Epithelial cell of esophagus (primary cell): ENCODE data around the gene COL7A1.

Experiments used
- DNase-seq: peaks from one replicate; pipeline ENCODE4 v3.0.0; 2010; ENCODE audit warnings: low read depth
- H3K4me3 ChIP-seq: 2 replicates; pipeline ENCODE4 v1.5.1; 2011; ENCODE audit warnings: mild to moderate bottlenecking, low read length, control low read depth
- TF ChIP-seq, protein P1 (sequence below): IDR thresholded peaks from 2 replicates; pipeline ENCODE4 v1.5.1; 2011; ENCODE audit warnings: low read depth, mild to moderate bottlenecking, low read length, control low read depth, inconsistent platforms; ENCODE audit not compliant: insufficient read depth; ENCODE audit errors: missing control alignments

COL7A1 gene

GRCh38 chr3:48581621-48582481 is 13.3 kb downstream of the COL7A1 start:
- no peak for DNase-seq
- TF ChIP-seq, protein P1, sequence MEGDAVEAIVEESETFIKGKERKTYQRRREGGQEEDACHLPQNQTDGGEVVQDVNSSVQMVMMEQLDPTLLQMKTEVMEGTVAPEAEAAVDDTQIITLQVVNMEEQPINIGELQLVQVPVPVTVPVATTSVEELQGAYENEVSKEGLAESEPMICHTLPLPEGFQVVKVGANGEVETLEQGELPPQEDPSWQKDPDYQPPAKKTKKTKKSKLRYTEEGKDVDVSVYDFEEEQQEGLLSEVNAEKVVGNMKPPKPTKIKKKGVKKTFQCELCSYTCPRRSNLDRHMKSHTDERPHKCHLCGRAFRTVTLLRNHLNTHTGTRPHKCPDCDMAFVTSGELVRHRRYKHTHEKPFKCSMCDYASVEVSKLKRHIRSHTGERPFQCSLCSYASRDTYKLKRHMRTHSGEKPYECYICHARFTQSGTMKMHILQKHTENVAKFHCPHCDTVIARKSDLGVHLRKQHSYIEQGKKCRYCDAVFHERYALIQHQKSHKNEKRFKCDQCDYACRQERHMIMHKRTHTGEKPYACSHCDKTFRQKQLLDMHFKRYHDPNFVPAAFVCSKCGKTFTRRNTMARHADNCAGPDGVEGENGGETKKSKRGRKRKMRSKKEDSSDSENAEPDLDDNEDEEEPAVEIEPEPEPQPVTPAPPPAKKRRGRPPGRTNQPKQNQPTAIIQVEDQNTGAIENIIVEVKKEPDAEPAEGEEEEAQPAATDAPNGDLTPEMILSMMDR, result no peak
- H3K4me3 ChIP-seq, result no peak overlapping the region

DNA sequence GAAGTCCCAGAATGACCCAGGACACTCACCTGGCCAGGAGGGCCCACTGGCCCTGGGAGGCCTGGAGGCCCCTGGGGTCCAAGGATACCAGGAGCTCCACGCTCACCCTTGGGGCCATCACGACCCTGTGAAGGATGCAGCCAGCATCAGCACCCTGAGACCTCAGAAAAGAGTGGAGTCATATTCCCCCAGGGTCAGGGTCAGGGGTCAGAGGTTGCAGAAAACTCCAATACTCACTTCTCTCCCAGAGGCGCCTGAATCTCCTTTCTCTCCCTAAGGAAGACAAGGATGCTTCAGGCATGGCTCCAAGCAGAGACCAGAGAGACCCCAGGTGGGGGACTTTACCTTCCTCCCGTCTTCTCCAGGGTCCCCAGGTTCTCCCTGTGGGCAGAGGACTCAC is 18.5 kb downstream of the COL7A1 start:
- DNase-seq, result no peak

DNA sequence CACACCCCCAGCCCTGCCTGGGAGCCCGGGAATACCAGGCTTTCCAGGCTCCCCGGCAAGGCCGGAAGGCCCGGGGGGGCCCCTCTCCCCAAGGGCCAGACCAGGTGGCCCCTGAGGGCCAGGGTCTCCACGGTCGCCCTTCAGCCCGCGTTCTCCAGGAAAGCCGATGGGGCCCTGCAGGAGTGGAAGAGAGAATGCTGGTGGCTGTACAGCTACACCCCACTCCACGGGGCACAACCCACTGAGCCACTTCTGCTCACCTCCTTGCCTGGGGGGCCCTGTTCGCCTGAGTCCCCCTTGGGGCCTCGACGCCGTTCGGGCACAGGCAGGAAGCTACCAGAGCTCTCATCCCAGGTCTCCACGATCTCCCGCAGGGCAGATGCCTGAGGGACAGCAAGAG is 19.8 kb downstream of the COL7A1 start:
- no peak for DNase-seq
- no peak overlapping the region for H3K4me3 ChIP-seq
- TF ChIP-seq, protein P1, result no peak

More for the DNA sequence above, 18.5 kb downstream of the COL7A1 start:
- TF ChIP-seq, protein P1, result no peak
- H3K4me3 ChIP-seq, result no peak overlapping the region

DNA sequence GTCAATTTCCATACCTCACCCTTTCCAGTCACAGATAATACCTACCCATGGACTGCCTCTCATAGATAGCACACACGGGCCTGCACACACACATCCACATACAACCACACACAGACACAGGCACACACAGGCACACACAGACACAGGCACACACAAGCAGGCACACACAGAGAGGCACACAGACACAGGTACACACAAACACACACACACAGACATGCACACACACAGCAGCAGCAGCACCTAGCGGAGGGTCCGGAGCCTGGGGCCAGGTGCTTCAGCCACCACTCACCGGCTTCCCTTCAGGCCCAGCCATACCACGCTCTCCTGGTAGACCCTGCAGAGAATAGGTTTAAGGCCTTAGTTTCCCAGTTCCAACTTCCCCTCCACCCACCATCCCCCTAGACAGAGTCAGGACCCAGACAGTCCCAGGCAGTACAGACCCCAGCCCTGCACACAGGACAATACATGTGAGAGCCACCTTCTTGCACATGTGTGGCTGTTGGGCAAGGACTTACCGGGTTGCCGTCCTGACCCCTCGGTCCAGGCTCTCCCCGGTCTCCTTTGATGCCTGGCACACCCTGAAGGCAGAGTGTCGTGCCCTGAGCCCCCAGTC is 21.1 kb downstream of the COL7A1 start:
- DNase-seq, result no peak
- H3K4me3 ChIP-seq, result no peak overlapping the region
- TF ChIP-seq, protein P1, result no peak

DNA sequence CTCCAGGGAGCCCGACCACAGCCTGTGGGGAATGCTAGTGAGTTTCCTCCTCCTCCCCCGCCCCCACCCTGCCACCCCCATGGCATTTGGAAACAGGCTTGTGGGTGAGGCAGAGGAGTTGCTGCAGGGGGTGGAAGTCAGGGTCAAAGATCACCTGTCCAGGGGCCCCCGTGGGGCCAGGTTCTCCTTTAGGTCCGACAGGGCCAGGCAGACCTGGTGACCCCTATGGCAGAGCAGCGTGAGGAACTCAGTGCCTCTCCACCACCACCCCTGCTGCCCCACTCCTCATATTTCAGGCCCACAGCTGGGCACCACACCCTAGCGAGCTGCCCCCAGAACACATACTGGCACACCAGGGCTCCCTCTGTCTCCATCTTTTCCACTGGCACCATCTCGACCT is 22.6 kb downstream of the COL7A1 start:
- TF ChIP-seq, protein P1, result no peak
- no peak for DNase-seq
- H3K4me3 ChIP-seq, result no peak overlapping the region

DNA sequence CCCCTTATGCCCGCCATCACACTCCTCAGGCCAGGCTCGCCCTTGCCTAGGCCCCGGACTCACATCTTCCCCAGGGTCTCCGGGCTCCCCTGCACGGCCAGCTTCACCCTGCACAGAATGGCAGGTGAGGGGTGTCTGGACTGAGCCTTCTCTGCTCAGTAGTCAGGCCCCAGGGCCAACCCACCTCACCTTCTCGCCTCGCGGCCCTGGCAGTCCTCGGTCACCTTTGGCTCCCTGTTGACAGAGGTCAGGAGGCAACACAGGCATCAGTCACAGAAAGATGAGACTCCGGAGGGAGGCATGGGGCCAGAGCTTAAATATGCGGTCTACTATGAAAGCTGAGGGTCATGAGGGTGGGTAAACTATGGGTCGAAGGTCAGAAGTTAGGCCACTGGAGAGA is 23.2 kb downstream of the COL7A1 start:
- no peak overlapping the region for H3K4me3 ChIP-seq
- TF ChIP-seq, protein P1, result no peak
- DNase-seq, result no peak
